Activated CD4-positive, alpha-beta T cell treated with anti-CD3 and anti-CD28 coated beads, Interleukin-2, amount 10 ng/mL, durations not matched to agents 24 days and 14 days (primary cell): ENCODE measurements around the gene FGF19. TPM values are rescaled to one million over a fixed set of nuclear protein-coding genes. Genes with fewer than 3 reads are reported as not detected.

Experiments used
- DNase-seq: peaks from one replicate; pipeline ENCODE4 v3.0.0; 2022
- H3K27ac Mint-ChIP-seq: one replicate; pipeline ENCODE4 v1.8.0; 2022; ENCODE audit warnings: mild to moderate bottlenecking, mixed read lengths
- H3K27me3 Mint-ChIP-seq: one replicate; pipeline ENCODE4 v1.8.0; 2022; ENCODE audit warnings: mixed read lengths
- H3K36me3 Mint-ChIP-seq: one replicate; pipeline ENCODE4 v1.8.0; 2022; ENCODE audit warnings: low read depth, mild to moderate bottlenecking, mixed read lengths
- H3K4me1 Mint-ChIP-seq: one replicate; pipeline ENCODE4 v1.8.0; 2021; ENCODE audit warnings: mixed read lengths
- H3K4me3 Mint-ChIP-seq: one replicate; pipeline ENCODE4 v1.8.0; 2022; ENCODE audit warnings: mild to moderate bottlenecking, moderate library complexity, mixed read lengths
- H3K9me3 Mint-ChIP-seq: one replicate; pipeline ENCODE4 v1.8.0; 2021; ENCODE audit warnings: mixed read lengths
- intact Hi-C: fragments of 100-400 bp; cut with micrococcal nuclease; formaldehyde crosslinking; loops from one replicate; pipeline ENCODE4 v1.15.1; 2023
- total RNA-seq: library from RNA; stranded (reverse); gene quantifications from 2 replicates; pipeline ENCODE4 v1.2.3, GENCODE V29; 2022

Gene FGF19
- total RNA-seq, 1 donor from 2014 or later: not detected

- H3K27ac Mint-ChIP-seq: no peak overlapping the region
- H3K27me3 Mint-ChIP-seq: peaks cover 41% of the 10 kb centered on the region
- no peaks in the 10 kb centered on the region for H3K9me3 Mint-ChIP-seq
- intact Hi-C loops: no loop called here
- DNase-seq: no peak
- peaks cover 7% of the 10 kb centered on the region for H3K4me1 Mint-ChIP-seq
- no peaks in the 10 kb centered on the region for H3K36me3 Mint-ChIP-seq
- no peak overlapping the region for H3K4me3 Mint-ChIP-seq
Measured at GRCh38 chr11:69708736-69709401, 5.0 kb upstream of the FGF19 start.

- H3K36me3 Mint-ChIP-seq: no peaks in the 10 kb centered on the region
- no peak overlapping the region for H3K27ac Mint-ChIP-seq
- H3K27me3 Mint-ChIP-seq: peaks cover 47% of the 10 kb centered on the region
- peaks cover 7% of the 10 kb centered on the region for H3K4me1 Mint-ChIP-seq
- intact Hi-C loops: no loop called here
- no peaks in the 10 kb centered on the region for H3K9me3 Mint-ChIP-seq
- DNase-seq: no peak
- H3K4me3 Mint-ChIP-seq: no peak overlapping the region
Measured at GRCh38 chr11:69707176-69707575, 3.4 kb upstream of the FGF19 start.

DNA sequence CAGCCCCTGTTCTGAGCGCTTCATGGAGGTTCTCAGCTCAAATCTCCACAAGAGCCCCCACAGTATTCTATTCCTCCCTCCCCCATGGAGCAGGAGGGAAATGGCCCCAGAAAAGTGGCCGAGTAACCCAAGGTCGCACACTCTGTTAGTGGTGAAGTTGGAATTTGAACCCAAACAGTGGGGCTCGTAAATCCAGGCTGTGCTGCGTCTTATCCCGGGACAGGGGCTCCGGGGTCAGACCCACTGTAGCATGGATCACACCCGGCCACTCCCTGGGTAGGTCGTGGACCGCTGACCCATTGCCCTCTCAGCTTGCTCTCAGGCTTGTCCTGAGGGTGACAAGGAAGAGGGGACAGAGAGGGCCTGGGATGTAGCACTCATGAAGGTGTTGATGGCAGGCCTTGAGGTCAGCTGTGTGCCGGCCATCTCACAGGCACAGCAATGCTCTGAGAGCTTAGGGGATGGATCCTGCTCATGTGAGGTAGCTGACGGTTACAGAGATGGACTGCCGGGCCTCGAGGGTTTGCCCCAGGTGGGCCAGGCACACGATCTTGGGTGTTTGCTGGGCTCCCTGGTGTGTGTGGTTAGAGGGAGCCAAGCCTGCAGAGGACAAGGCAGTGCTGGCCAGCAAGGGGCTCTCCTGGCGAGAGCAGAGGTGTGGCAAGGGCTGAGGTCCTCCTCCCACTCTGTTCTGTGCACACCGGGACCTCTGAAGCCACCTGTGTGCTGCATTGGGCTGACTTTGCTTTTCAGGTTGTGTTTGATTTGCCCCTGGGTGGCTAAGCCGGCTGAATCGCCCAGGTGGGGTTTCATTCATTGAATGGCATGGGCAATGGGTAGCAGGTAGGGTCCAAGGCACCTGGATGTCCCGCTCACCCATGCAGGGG lies 2.3 kb upstream of the FGF19 start:
- no peak overlapping the region for H3K4me3 Mint-ChIP-seq
- H3K27ac Mint-ChIP-seq: no peak overlapping the region
- intact Hi-C loops: no loop called here
- H3K4me1 Mint-ChIP-seq: no peaks in the 10 kb centered on the region
- no peak for DNase-seq
- H3K36me3 Mint-ChIP-seq: no peaks in the 10 kb centered on the region
- H3K27me3 Mint-ChIP-seq: peaks cover 50% of the 10 kb centered on the region
- no peaks in the 10 kb centered on the region for H3K9me3 Mint-ChIP-seq

DNA sequence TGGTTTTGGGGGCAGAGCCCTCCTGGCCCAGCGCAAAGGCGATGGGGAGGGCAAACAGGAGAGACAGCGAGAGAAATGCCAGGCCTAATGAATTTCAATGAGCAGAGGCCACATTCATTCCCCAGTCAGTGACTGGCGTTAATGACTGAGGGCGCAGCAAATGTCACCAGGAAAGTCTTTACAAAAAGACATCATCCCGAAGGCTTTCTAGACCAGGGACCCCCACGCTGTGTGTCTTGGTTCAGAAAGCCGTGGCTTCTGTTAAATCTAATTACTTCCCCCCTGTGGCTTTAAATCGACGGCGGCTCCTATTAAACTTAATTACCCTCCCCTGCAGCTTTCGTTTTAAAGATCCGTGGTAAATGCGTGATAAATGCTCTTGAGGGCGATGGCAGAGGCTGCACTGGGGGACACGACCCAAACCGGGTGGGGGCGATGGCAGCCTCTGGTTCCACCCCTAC lies 1.6 kb upstream of the FGF19 start:
- Mint-ChIP-seq H3K36me3 (no peaks in the 10 kb centered on the region), H3K4me3 (no peak overlapping the region), H3K27me3 (peaks cover 54% of the 10 kb centered on the region), H3K4me1 (no peaks in the 10 kb centered on the region), H3K27ac (no peak overlapping the region), H3K9me3 (no peaks in the 10 kb centered on the region)
- intact Hi-C loops: no loop called here
- no peak for DNase-seq

- peaks cover 59% of the 10 kb centered on the region for H3K27me3 Mint-ChIP-seq
- no peaks in the 10 kb centered on the region for H3K36me3 Mint-ChIP-seq
- H3K9me3 Mint-ChIP-seq: no peaks in the 10 kb centered on the region
- H3K4me1 Mint-ChIP-seq: no peaks in the 10 kb centered on the region
- intact Hi-C loops: loop anchor here (5.0 kb wide), 2 partner anchors 62 to 113 kb away; partner anchors contain the start of genes CCND1 and FGF3
- no peak for DNase-seq
- no peak overlapping the region for H3K27ac Mint-ChIP-seq
- H3K4me3 Mint-ChIP-seq: peak overlapping the region; percentile 41
Measured at GRCh38 chr11:69704508-69705253, 859 bp upstream of the FGF19 start.

- Mint-ChIP-seq H3K4me1 (no peaks in the 10 kb centered on the region), H3K9me3 (no peaks in the 10 kb centered on the region), H3K4me3 (no peak overlapping the region), H3K36me3 (no peaks in the 10 kb centered on the region), H3K27ac (peak overlapping the region; percentile 29), H3K27me3 (peaks cover 60% of the 10 kb centered on the region)
- intact Hi-C loops: loop anchor here (2.0 to 5.0 kb wide), 3 partner anchors 61 to 114 kb away; partner anchors contain the start of genes CCND1, FGF3 and FGF4
- no peak for DNase-seq
Measured at GRCh38 chr11:69703453-69703767, 412 bp downstream of the FGF19 start.

DNA sequence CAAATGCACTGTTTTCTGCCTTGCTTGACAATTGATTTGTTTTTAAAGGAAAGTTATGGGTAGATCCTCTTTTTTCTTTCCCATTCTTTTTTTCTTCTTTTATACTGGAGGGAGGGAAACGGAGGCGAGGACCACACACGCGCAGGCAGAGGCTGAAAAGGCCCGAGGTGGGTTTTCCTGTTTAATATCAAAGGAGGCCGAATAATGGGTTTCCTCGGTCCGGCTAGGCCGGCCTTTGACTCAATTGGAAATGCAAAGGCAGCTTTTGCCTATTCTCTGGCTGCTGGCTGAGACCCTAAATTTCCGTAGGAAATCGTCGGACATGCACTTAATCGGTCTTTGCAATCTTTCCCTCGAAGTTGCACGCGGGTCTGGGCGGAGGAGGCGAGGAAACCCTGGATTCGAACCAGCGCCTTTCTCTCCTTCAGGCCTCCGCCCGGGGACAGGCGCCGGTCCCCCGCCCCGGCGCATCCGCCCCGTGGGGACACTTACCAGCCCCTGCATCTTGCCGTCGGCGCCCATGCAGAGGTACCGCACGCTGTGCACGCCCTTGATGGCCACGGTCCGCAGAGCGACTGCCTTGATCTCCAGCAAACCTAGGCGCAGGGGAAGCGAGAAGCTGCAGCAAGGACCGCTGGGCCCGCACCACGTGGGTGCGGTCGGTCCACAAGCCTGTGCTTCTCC lies 911 bp downstream of the FGF19 start:
- intact Hi-C loops: loop anchor here (2.0 to 5.0 kb wide), 3 partner anchors 61 to 114 kb away; partner anchors contain the start of genes CCND1, FGF3 and FGF4
- DNase-seq: no peak
- Mint-ChIP-seq H3K4me3 (no peak overlapping the region), H3K9me3 (no peaks in the 10 kb centered on the region), H3K27ac (peak overlapping the region; percentile 29), H3K4me1 (no peaks in the 10 kb centered on the region), H3K27me3 (peaks cover 61% of the 10 kb centered on the region), H3K36me3 (no peaks in the 10 kb centered on the region)

DNA sequence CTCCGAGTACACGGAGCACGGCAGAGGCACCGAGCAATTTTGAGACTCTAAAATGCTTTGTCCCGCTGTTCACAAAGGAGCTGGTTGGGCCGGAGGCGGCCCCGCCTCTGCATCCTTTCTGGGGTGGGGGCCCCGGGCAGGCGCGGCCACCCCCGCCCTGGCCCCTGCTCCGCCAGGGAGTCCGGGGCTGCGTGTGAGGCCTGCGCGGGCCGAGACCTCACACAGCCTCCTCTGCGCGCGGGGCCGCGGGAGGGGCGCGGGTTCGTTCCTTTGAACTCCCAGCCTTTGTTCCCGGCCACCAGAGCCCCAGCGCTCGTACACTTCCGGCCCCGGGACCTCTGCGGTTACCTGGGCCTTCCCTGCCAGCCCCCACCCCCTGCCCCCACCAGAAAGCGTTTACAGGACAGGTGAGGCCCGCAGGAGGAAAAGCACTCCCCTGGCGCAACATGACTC lies 1.6 kb downstream of the FGF19 start:
- Mint-ChIP-seq H3K36me3 (no peaks in the 10 kb centered on the region), H3K9me3 (no peaks in the 10 kb centered on the region), H3K4me3 (no peak overlapping the region), H3K4me1 (no peaks in the 10 kb centered on the region), H3K27me3 (peaks cover 57% of the 10 kb centered on the region), H3K27ac (no peak overlapping the region)
- no peak for DNase-seq
- intact Hi-C loops: loop anchor here (2.0 to 5.0 kb wide), 3 partner anchors 60 to 115 kb away; partner anchors contain the start of genes CCND1, FGF3 and FGF4

DNA sequence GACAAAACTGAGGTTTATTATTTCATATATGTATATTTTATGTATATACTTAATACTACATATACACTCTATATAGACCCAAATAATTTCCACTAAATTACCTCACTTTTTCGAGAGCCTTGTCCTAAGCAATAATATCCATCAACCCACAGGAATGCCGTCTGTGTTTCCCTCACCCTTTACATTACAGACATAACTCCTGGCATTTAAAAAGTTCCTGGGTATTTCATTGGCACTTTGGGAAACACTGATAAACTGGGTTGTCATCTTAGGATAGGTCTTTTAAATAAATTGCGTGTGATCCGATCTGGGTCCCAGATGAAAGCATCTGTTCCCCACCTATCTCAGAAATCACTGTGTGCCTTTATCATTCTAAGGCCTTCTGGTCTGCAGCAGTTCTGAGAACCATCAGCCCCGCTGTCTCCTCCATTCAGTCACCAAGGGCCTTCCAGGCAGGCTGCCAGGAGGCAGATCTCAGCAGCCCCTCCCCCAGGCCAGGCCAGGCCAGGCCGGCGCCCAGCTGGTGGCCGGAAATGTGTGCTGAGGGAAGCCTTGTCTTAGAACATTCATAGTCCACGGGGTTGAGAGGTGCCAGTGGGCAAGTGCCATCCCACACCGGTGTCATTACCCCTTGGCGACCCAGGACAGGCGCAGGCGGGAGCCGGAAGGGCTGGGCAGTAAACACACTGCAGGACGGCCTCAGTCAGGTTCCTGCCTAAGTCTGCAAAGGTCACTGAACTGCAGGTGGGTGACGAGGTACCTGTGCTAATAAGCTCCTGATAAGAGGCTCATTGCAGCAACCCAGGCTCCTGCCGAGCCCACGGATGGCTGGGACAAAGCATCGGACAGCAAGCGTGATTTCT lies 3.3 kb downstream of the FGF19 start:
- H3K4me1 Mint-ChIP-seq: no peaks in the 10 kb centered on the region
- intact Hi-C loops: loop anchor here (5.0 kb wide), 2 partner anchors 58 to 117 kb away; partner anchors contain the start of genes CCND1 and FGF3
- H3K4me3 Mint-ChIP-seq: no peak overlapping the region
- peaks cover 47% of the 10 kb centered on the region for H3K27me3 Mint-ChIP-seq
- no peaks in the 10 kb centered on the region for H3K9me3 Mint-ChIP-seq
- H3K27ac Mint-ChIP-seq: no peak overlapping the region
- no peak for DNase-seq
- no peaks in the 10 kb centered on the region for H3K36me3 Mint-ChIP-seq

GRCh38 chr11:69699213-69699612 lies 4.6 kb downstream of the FGF19 start:
- no peaks in the 10 kb centered on the region for H3K4me1 Mint-ChIP-seq
- no peak overlapping the region for H3K4me3 Mint-ChIP-seq
- peaks cover 40% of the 10 kb centered on the region for H3K27me3 Mint-ChIP-seq
- H3K27ac Mint-ChIP-seq: no peak overlapping the region
- H3K36me3 Mint-ChIP-seq: no peaks in the 10 kb centered on the region
- DNase-seq: no peak
- intact Hi-C loops: no loop called here
- no peaks in the 10 kb centered on the region for H3K9me3 Mint-ChIP-seq

GRCh38 chr11:69698362-69698761 lies 5.5 kb downstream of the FGF19 start:
- H3K36me3 Mint-ChIP-seq: no peaks in the 10 kb centered on the region
- H3K27ac Mint-ChIP-seq: no peak overlapping the region
- no peaks in the 10 kb centered on the region for H3K9me3 Mint-ChIP-seq
- H3K4me3 Mint-ChIP-seq: no peak overlapping the region
- no peaks in the 10 kb centered on the region for H3K4me1 Mint-ChIP-seq
- no peak for DNase-seq
- H3K27me3 Mint-ChIP-seq: peaks cover 39% of the 10 kb centered on the region
- intact Hi-C loops: no loop called here

- no peak overlapping the region for H3K4me3 Mint-ChIP-seq
- no peaks in the 10 kb centered on the region for H3K9me3 Mint-ChIP-seq
- peaks cover 35% of the 10 kb centered on the region for H3K27me3 Mint-ChIP-seq
- intact Hi-C loops: no loop called here
- no peaks in the 10 kb centered on the region for H3K4me1 Mint-ChIP-seq
- no peak overlapping the region for H3K27ac Mint-ChIP-seq
- no peaks in the 10 kb centered on the region for H3K36me3 Mint-ChIP-seq
- DNase-seq: no peak
Measured at GRCh38 chr11:69697861-69698260, 6.0 kb downstream of the FGF19 start.
